ENCODE measurements around the gene PCDH15. TPM values are rescaled to one million over a fixed set of nuclear protein-coding genes. Genes with fewer than 3 reads are reported as not detected.
A peak's percentile ranks its signal among the peaks of the same experiment; 100 is the strongest.

The PCDH15 gene
- total RNA-seq, 1 experiment from 2014 or later, result 0.77 TPM

DNA sequence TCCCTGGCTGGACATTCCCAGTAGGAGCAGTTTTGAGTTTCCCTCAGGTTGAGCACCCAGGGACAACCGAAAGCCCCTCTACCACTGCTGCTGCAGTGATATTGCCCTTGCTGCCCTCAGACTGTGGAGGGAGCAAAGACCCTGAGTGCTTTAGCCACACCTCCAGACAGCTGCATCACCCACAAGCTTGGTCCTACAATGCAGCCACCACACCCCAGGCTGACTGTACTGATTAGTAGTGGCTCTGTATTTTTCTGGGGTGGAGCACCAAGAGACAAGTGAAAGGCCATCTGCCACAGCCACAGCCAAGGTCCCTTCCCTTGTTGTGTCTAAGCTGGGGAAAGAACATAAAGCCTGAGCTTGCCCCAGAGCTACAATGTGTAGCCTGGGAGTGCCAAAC, 789.9 kb downstream of the PCDH15 start:
- no peak overlapping the region for H3K4me3 ChIP-seq
- no peaks in the 10 kb centered on the region for H3K4me1 ChIP-seq
- no peaks in the 10 kb centered on the region for H3K9me3 ChIP-seq (replicated peaks)
- H3K36me3 ChIP-seq, result no peaks in the 10 kb centered on the region
- H3K27me3 ChIP-seq, result no peaks in the 10 kb centered on the region
- peak in 1 of 2 experiments; percentile 1 for DNase-seq
- H3K27ac ChIP-seq, result no peak overlapping the region

DNA sequence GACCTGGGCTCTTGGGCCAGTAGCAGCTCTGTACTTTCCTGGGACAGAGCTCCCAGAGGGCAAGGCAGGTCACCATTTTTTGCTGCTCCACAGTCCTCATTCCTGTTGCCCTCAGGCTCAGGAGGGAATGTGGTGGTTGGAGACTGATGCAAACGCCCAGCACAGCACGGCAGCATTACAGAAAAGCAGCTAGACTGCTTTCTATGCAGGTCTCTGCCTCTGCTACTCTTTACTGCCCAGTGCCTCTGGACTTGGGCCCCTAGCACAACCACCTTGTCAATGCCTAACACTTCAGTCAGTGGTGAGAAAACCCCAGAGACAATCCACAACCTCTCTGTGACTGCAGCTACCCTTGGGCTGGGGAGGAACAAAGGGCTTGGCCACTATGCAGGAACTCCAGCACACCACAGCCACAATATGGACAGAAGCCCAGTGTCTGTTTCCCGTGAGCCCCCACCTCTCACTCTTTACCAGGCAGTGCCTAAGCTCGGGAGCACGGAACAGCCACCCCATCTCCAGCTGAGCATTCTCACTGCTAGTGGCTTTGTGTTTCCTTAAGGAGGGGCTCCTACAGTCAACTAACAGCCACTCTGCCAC, 790.6 kb downstream of the PCDH15 start:
- H3K27me3 ChIP-seq, result no peaks in the 10 kb centered on the region
- DNase-seq, result no peak
- H3K4me1 ChIP-seq, result no peaks in the 10 kb centered on the region
- H3K4me3 ChIP-seq, result no peak overlapping the region
- no peaks in the 10 kb centered on the region for H3K9me3 ChIP-seq (replicated peaks)
- H3K27ac ChIP-seq, result no peak overlapping the region
- no peaks in the 10 kb centered on the region for H3K36me3 ChIP-seq

DNA sequence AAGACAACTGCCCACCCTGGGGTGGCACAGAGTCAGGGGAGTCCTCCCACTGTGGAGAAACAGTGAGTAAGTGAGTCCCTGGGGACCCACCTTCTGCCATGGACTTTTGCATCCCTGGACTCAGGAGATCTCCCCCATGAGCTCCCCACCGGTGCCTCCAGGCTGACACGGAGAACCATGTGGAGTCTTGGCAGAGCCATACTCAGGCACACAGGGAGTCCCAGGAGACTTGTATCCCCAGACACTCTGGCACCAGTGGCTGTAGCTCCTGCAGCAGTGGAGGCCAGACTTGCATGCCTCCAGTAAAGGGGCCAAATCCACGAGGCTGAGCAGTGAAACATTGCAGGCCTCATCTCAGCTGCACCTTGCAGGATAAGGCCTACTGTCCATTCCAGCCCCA, 791.4 kb downstream of the PCDH15 start:
- peak; percentile 5 to 7 for DNase-seq

DNA sequence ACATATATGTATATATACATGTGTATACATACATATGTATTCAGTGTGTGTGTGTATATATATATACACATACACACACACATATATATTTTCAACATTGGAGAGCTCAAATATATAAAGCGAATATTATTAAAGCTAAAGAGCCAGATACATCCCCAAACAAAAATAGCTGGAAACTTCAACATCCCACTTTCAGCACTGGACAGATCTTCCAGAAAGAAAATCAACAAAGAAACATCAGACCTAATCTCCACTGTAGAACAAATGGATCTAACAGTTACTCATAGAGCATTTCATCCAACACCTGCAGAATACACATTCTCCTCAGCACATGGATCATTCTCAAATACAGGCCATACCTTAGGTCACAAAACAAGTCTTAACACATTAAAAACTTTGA, 799.0 kb downstream of the PCDH15 start:
- Histone ChIP-seq H3K4me1 (no peaks in the 10 kb centered on the region), H3K27ac (no peak overlapping the region), H3K9me3 (replicated peaks) (no peaks in the 10 kb centered on the region), H3K27me3 (no peaks in the 10 kb centered on the region), H3K36me3 (no peaks in the 10 kb centered on the region), H3K4me3 (no peak overlapping the region)
- no peak for DNase-seq

More for the DNA sequence above, 791.4 kb downstream of the PCDH15 start:
- Histone ChIP-seq H3K9me3 (replicated peaks) (no peaks in the 10 kb centered on the region), H3K27ac (no peak overlapping the region), H3K36me3 (no peaks in the 10 kb centered on the region), H3K27me3 (no peaks in the 10 kb centered on the region), H3K4me3 (no peak overlapping the region), H3K4me1 (no peaks in the 10 kb centered on the region)

DNA sequence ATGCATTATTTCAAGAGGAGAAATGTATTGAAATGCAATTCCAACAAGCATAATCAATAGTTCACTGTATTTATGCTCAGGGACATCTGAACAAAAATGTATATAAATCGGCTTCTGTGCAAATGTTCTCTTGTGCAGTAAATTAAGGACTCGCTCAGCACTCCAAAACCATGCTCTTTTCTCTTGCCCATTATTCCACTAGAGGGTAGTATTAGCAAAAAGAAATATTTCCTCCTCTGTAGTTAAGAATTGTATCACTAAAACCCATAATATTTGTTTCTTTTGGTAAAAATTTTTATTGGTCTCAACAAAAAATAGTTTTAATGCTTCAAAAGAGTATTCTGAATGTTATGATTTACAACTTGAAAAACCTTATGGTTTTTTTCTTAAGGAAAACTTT, 803.1 kb downstream of the PCDH15 start:
- H3K36me3 ChIP-seq, result no peaks in the 10 kb centered on the region
- no peaks in the 10 kb centered on the region for H3K27me3 ChIP-seq
- no peaks in the 10 kb centered on the region for H3K9me3 ChIP-seq (replicated peaks)

DNA sequence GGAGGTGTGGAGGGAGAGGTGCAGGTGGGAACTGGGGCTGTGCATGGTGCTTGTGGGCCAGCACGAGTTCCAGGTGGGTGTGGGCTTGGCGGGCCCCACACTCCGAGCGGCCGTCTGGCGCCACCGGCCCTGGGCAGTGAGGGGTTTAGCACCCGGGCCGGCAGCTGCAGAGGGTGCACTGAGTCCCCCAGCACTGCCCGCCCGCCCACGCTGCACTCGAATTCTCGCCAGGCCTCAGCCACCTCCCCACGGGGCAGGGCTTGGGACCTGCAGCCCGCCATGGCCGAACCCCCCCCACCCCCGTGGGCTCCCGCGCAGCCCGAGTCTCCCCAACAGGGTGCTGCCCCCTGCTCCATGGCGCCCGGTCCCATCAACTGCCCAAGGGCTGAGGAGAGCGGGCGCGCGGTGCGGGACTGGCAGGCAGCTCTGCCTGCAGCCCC, 810.2 kb downstream of the PCDH15 start:
- Histone ChIP-seq H3K9me3 (replicated peaks) (no peaks in the 10 kb centered on the region), H3K4me1 (no peaks in the 10 kb centered on the region), H3K4me3 (no peak overlapping the region), H3K27me3 (no peaks in the 10 kb centered on the region), H3K36me3 (no peaks in the 10 kb centered on the region), H3K27ac (no peak overlapping the region)
- no peak for DNase-seq

More for the DNA sequence above, 803.1 kb downstream of the PCDH15 start:
- Histone ChIP-seq H3K4me3 (no peak overlapping the region), H3K4me1 (no peaks in the 10 kb centered on the region), H3K27ac (no peak overlapping the region)
- DNase-seq, result peak in 1 of 2 experiments; percentile 1

DNA sequence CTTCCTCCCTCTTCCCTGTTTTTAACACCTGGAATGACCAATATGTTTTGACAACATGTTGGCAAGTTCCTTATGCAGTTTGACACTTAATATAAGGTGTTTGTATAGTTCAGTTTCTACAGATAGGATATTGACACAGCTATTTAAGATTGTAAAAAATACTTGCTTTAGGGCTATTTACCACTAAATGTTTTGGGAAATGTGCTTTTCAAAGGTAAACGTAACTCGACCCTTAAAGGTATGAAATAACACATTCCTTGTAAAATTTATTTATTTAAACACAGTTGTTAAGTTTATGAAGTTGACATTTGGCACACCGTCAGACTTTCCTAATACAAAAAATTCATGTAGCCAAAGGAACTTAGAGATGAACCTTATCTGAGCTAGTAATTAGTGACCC, 817.6 kb downstream of the PCDH15 start:
- H3K4me3 ChIP-seq, result no peak overlapping the region
- no peaks in the 10 kb centered on the region for H3K4me1 ChIP-seq
- H3K27me3 ChIP-seq, result no peaks in the 10 kb centered on the region
- DNase-seq, result no peak
- no peaks in the 10 kb centered on the region for H3K36me3 ChIP-seq
- no peaks in the 10 kb centered on the region for H3K9me3 ChIP-seq (replicated peaks)
- no peak overlapping the region for H3K27ac ChIP-seq

DNA sequence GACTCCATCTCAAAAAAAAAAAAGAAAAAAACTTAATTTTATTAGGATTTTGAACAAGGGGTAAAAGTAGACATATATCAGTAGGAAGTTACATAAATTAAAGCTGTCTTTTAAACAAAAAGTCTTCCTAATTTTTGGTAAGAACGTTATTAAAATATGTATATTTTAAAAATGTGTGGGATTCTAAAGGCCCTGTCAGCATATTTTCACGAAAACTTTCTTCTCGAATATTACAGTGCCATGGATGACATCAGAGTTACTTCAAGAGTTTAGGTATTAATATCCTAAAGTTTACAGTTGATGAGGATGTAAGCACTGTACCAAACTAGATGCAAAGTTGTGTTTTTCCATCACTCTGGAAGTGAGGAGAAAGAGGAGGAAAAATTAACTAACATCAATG, 820.8 kb downstream of the PCDH15 start:
- no peaks in the 10 kb centered on the region for H3K9me3 ChIP-seq (replicated peaks)
- H3K4me1 ChIP-seq, result no peaks in the 10 kb centered on the region
- H3K4me3 ChIP-seq, result no peak overlapping the region
- no peaks in the 10 kb centered on the region for H3K36me3 ChIP-seq
- DNase-seq, result no peak
- H3K27ac ChIP-seq, result no peak overlapping the region
- no peaks in the 10 kb centered on the region for H3K27me3 ChIP-seq

DNA sequence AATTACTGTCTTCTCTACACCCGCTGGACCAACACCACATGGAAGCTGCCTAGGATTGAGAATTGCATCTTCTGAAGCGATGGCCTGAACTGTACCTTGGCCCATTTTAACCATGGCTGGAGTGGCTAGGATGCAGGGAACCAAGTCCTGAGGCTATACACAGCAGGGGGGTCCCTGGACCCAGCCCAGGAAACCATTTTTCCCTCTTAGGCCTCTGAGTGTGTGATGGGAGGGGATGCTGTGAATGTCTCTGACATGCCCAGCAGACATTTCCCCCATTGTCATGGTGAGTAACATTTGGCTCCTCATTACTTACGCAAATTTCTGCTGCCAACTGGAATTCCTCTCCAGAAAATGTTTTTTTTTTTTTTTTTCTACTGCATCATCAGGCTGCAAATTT, 822.7 kb downstream of the PCDH15 start:
- Histone ChIP-seq H3K4me3 (no peak overlapping the region), H3K36me3 (no peaks in the 10 kb centered on the region), H3K4me1 (no peaks in the 10 kb centered on the region), H3K27me3 (no peaks in the 10 kb centered on the region), H3K9me3 (replicated peaks) (no peaks in the 10 kb centered on the region), H3K27ac (no peak overlapping the region)
- DNase-seq, result no peak

DNA sequence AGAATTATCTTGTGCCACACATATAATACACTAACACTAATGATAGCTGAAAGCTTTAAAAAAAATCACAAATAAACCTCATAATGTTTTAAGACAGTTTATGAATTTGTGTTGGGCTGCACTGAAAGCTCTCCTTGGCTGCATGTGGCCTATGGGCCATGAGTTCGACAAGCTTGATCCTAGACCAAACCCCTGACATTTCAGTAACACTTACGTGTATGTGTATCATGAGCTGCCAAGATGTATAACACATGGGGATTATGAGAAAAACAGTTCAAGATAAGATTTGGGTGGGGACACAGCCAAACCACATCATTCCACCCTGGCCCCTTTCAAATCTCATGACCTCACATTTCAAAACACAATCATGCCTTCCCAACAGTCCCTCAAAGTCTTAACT, 823.8 kb downstream of the PCDH15 start:
- H3K27ac ChIP-seq, result no peak overlapping the region
- DNase-seq, result no peak
- H3K9me3 ChIP-seq (replicated peaks), result no peaks in the 10 kb centered on the region
- no peak overlapping the region for H3K4me3 ChIP-seq
- H3K27me3 ChIP-seq, result no peaks in the 10 kb centered on the region
- H3K4me1 ChIP-seq, result no peaks in the 10 kb centered on the region
- H3K36me3 ChIP-seq, result no peaks in the 10 kb centered on the region

DNA sequence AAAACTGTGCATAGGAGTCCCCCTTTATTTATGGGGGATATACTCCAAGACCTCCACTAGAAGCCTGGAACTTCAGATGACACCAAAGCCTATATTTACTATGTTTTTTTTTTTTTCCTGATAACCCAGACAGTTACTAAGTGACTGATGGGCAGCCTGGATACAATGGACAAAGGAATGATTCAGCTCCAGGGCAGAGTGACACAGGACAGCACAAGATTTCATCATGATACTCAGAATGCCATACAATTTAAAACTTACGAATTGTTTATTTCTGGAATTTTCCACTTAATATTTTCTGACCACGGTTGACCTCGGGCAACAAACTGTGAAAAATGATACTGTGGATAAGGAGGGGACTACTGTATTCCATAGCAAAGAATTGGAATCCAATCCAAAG, 843.6 kb downstream of the PCDH15 start:
- peak in 1 of 2 experiments; percentile 12 for DNase-seq
- Histone ChIP-seq H3K36me3 (no peaks in the 10 kb centered on the region), H3K9me3 (replicated peaks) (no peaks in the 10 kb centered on the region), H3K4me1 (no peaks in the 10 kb centered on the region), H3K27me3 (no peaks in the 10 kb centered on the region), H3K4me3 (no peak overlapping the region), H3K27ac (no peak overlapping the region)

DNA sequence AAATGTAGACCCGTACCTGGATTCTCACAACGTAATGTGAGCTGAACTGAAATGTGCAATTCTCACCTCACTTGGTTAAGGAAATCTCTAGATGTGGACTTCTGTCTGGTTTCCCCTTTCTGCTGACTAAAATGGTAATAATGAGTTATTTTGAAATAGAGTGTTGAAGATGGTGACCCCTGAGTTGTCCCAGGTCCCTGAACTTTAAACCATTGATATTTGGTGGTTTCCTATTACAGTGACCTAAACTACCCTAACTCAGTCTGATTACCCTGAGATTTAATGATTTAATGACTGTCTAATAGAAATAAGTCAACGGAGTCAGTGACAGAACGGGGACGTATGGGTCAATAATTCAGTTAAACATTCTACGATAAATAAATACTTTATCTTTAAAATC, 845.9 kb downstream of the PCDH15 start:
- no peaks in the 10 kb centered on the region for H3K9me3 ChIP-seq (replicated peaks)
- H3K36me3 ChIP-seq, result no peaks in the 10 kb centered on the region
- H3K4me1 ChIP-seq, result no peaks in the 10 kb centered on the region
- DNase-seq, result no peak
- no peaks in the 10 kb centered on the region for H3K27me3 ChIP-seq
- no peak overlapping the region for H3K27ac ChIP-seq
- H3K4me3 ChIP-seq, result no peak overlapping the region

DNA sequence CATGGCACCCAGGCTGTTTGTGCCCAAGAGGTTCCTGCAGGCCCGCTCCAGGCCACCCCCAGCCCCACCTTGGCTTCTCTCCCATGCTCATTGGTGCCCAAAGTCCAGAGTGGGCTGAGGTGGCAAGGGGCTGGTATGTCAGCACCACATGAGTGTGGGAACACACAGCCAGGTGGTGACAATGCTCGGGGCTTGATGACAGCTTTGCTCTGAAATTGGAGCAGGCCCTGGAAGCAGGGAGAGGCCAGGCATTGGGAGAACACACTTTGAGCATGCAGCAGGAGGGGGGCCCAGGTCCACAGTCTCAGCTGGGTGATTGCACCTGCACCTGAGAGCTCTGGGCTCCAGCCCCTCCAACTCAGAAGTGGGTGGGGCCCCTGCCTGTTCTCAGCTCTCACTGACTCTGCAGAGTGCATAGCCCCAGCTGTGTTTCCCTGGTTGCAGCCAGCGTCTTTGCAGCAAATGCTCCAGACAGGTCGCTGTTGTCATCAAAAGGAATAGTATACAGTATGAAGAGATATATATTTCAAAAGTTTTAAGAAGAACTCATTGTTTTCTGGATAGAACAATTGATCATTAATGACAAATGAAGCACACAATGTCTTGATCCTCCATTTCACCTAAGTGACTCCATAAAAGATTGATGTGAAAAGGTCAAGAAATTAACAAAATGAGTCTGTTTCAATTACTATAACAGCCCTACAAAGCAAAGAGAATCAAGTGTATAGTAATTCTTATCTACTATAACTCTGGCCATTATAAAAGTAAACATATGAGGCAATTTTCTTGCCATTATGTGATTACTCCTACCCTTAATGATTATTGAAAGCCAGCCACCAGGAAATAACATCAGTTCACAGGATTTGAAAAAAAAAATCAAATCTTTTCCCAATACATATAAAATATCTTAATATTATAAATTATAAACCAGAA, 848.1 kb downstream of the PCDH15 start:
- Histone ChIP-seq H3K27me3 (no peaks in the 10 kb centered on the region), H3K36me3 (no peaks in the 10 kb centered on the region), H3K27ac (no peak overlapping the region), H3K4me3 (no peak overlapping the region), H3K9me3 (replicated peaks) (no peaks in the 10 kb centered on the region), H3K4me1 (no peaks in the 10 kb centered on the region)
- no peak for DNase-seq

DNA sequence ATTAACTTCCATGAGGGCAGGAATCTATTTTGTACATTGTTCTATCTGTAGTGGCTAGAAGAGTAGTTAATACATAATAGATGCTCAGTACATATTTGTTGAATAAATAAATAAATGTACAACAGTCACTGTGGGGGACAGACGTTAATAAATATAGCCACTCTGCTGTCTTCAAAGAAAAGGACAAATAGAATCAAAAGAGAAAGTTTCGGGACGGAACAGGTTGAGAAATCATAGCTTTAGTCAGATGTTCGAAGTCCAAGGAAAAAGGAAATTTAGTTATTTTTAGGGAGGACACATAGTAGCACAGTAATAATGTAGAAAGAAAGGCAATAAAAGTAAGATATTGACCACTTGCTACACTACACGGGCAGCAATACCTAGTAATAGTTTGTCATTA, 861.4 kb downstream of the PCDH15 start:
- Histone ChIP-seq H3K27me3 (no peaks in the 10 kb centered on the region), H3K36me3 (no peaks in the 10 kb centered on the region), H3K4me1 (no peaks in the 10 kb centered on the region), H3K27ac (no peak overlapping the region), H3K9me3 (replicated peaks) (no peaks in the 10 kb centered on the region), H3K4me3 (no peak overlapping the region)
- DNase-seq, result no peak

DNA sequence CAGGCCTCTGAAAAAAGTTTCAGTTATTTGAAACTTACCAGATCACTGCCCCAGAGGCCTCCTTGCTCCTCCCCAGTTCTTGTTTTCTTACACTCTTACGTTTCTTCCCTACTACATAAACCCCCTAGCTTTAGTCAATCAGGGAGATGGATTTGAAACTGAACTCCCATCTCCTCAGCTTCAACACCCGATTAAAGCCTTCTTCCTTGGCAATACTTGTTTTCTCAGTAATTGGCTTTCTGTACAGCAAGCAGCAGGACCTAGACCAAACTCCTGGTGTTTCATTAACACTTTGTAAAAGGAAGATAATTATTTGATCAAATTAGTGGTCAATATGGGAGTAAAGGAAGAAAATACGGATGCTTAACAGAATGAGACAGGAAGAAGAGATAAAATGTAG, 870.4 kb downstream of the PCDH15 start:
- DNase-seq, result no peak
- Histone ChIP-seq H3K36me3 (no peaks in the 10 kb centered on the region), H3K4me1 (no peaks in the 10 kb centered on the region), H3K27ac (no peak overlapping the region), H3K4me3 (no peak overlapping the region), H3K27me3 (no peaks in the 10 kb centered on the region), H3K9me3 (replicated peaks) (no peaks in the 10 kb centered on the region)

Measured in SJCRH30 (cell line).